Suppressor macrophage treated with lipopolysaccharide for 4 hours (primary cell): Measurements from ENCODE around the gene UBE2I.
A peak's percentile ranks its signal among the peaks of the same experiment; 100 is the strongest.
"Not testable (repeated sequence)": the region's sequence is repeated elsewhere in the genome, so short reads cannot be mapped to it uniquely, and the experiment has no call there.

Experiments used
- DNase-seq: peaks from one replicate; pipeline ENCODE4 v3.0.0-alpha.2; 2020

UBE2I gene

GRCh38 chr16:1293921-1294656 is 15.3 kb upstream of the UBE2I start:
- DNase-seq: no peak

DNA sequence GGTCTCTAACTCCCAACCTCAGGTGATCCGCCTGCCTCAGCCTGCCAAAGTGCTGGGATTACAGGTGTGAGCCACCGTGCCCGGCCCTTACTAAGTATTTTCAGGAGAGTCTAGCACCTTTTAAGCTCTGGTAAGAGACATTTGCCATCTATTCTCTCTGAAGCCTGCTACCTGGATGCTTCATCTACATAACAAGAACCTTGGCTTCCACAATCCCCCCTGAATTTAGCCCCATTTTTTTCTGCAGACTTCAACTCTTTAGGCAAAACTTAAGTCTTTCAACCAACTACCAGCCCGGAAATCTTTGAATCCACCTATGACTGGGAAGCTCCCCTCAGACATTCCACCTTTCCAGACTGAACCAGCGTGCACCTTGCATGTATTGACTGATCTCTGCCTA is 14.0 kb upstream of the UBE2I start:
- DNase-seq: no peak

DNA sequence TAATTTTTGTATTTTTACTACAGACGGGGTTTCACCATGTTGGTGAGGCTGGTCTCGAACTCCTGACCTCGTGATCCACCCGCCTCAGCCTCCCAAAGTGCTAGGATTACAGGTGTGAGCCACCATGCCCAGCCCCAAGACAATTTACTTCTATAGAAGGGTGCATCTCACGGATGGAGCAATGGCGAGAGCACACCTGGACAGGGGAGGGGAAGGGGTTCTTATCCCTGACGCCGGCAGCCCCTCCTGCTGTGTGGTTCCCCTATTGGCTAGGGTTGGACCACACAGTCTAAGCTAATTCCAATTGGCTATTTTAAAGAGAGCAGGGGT is 12.8 kb upstream of the UBE2I start:
- not testable (repeated sequence) for DNase-seq

DNA sequence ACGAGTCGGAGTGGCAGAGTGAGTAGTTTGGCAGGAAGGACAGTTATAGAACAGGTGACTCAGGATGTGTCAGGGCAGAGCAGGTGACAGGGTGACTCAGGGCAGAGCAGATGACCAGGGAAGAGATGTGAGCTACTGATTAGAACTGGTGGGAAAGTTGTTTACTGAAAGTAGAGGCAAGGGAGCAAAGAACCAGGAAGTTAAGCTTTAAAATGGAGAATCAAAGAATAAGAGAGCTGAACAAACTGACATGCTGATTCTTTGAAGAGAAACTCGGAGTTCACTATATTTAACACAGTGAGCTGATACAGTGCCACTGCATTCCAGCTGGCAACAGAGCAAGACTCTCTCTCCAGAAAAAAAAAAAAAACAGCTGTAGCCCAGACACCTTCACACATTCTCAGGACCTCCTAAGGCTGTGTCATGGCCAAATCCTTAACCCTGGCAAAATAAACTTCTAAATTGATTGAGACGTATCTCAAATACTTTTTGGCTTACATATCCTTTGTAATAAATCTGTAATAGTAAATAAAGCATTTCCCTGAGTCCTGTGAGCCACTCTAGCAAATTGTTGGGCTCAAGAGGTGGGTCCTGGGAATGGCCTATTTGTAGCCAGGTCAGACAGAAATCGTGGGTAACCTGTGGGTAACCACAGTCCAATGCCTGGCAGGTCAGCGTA is 12.3 kb upstream of the UBE2I start:
- DNase-seq: peak; percentile 41

GRCh38 chr16:1298406-1298805 is 11.0 kb upstream of the UBE2I start:
- DNase-seq: no peak

- no peak for DNase-seq
Measured at GRCh38 chr16:1299012-1299867, 10.2 kb upstream of the UBE2I start.

DNA sequence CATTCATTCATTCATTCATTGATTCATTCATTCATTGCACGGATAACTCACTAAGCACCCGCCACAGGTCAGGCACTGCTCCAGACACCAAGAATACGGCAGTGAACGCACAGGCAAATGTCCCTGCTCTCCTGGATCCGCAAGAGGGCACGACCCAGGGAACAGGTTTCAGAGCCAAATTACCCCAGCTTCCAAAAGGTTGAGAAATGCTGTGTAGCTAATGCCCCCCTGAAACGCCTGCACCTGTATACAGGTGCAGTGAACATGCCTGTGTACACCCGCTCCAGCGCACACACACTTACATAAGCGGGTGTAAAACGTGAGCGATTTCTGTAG is 9.6 kb upstream of the UBE2I start:
- DNase-seq: no peak

DNA sequence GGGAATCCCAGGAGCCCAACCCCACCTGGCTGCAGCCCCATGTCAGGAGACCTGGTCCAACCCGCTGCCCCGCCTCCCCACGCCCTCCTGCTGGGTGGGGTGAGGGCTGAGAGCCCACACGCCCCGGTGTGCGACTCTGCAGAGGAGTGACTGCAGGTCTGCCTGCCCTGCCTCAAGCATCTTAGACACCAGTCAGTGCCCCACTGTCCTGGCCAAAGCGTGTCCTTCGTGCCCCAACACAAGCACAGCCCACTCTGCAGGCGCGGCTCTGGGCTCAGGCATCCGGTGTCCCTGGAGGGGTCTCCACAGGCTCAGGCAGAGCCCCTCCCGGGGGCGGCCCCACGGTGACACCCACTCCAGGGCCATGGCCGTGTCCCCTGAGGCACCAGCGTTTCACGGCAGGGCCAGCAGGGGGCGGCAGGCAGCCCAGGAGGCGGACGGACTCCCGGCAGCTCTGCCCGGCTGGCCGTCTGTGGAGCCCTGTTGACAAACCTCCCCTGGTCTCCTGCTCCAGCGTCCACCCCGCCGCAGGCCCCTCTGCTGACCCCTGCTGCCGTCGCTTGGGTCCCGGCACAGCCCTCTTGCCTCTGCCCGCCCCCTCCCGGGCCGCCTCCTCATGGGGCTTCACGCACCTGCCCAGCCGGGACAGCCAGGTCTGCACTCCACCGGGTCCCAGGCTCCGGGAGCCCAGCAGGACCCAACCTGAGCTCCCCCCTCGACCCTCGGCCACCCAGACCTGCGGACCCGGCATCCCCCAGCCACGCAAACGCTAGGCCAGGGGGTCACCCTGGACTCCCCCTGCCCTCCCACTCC is 8.6 kb upstream of the UBE2I start:
- DNase-seq: peak; percentile 77

- no peak for DNase-seq
Measured at GRCh38 chr16:1301562-1301961, 7.9 kb upstream of the UBE2I start.

- DNase-seq: no peak
Measured at GRCh38 chr16:1305823-1306222, 3.6 kb upstream of the UBE2I start.

DNA sequence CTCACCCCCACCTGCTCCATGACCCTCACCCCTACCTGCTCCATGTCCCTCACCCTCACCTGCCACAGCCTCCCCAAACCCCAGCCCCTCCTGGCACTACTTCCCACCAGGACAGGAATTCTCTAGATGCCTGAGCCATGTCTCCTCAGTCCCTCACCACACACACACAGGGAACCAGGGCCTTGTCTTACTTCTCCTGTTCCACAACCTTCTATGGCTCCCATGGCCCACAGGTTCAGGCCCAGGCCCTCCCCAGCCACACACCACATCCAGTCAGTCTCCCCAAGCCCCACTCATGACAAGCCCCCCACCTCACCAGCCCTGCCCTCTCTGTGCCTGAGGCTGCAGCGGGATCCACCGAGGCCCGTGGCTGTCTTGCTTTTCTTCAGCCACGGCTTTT is 3.1 kb upstream of the UBE2I start:
- no peak for DNase-seq

DNA sequence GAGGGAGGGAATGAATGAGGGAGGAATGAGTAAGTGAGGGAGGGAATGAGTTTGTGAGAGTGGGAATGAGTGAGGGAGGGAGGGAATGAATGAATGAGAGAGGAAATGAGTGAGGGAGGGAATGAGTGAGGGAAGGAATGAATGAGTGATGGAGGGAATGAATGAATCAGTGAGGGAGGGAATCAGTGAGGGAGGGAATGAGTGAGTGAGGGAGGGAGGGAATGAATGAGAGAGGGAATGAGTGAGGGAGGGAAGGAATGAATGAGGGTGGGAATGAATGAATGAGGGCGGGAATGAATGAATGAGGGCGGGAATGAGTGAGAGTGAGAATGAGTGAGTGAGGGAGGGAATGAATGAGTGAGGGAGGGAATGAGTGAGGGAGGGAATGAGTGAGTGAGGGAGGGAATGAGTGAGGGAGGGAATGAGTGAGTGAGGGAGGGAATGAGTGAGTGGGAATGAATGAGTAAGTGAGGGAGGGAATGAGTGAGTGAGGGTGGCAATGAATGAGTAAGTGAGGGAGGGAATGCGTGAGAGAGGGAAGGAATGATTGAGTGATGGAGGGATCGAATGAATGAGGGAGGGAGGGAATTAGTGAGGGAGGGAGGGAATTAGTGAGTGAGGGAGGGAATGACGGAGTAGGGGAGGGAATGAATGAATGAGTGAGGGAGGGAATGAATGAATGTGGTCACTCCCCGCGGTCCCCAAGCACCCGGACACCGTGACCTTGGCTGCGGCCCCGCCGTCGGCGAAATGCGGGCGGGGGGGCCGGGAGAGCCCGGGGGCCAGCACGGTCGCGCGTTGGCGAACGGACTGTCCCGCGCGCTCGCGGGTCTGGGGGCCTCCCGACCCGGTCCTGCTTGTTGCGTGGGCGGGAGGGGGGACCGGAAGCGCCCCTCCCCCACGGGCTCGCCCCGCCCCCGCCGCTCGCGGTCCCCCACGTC is 1.1 kb upstream of the UBE2I start:
- DNase-seq: no peak

- peak; percentile 78 for DNase-seq
Measured at GRCh38 chr16:1309888-1310831, 724 bp downstream of the UBE2I start.

DNA sequence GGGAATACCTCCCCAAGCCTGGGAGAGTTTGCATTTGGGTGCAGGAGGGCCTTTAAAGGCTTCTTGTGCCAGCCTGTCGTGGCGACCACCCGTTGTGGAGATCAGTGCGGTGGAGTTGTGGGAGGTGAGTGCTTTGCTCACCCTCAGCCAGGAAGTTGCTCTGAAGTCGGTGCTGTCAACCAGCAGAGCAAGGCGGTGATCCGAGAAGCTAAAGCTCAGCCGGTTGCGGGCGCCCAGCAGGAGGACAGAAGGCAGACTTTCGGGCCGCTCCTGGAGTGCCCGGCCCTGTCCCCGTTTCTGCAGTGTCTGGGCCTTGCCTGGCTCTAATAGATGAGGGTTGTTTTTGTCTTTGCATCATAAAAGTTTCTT is 1.4 kb downstream of the UBE2I start:
- peak; percentile 24 for DNase-seq

- no peak for DNase-seq
Measured at GRCh38 chr16:1311212-1311737, 1.8 kb downstream of the UBE2I start.

DNA sequence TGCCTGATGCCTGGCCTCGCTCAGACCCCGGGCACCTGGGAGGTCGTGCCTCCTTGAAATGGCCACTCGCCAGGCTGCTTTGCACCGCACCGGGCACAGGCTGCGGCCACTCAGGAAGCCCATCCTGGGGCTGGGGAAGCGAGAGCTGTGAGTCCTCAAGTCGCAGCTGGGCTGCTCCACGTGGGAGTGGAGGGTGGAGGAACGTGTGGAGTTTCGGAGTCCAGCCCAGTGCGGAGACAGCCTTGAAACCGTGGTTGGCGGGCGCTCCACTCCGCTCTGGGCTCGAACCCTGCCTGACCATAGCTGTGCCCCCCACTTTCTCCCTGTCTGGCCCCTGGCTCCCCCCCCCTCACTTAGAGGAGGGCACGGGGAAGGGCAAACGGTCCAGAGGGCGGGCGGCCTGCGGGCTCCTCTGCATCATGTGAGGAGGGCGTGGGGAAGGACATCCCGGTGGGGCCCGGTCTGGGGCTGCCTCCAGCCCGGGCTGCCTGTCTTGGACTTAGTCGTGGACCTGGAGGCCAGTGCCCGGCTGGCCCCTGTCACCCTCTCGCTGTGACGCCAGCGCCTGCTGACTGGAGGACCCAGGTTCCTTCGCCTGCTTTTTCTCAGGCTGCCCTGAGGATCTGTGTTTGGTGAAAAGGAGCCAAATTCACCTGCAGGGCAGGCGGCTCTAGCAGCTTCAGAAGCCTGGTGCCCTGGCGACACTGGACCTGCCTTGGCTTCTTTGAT is 2.5 kb downstream of the UBE2I start:
- DNase-seq: peak; percentile 49

- DNase-seq: no peak
Measured at GRCh38 chr16:1312467-1312816, 3.0 kb downstream of the UBE2I start.

GRCh38 chr16:1312903-1313302 is 3.5 kb downstream of the UBE2I start:
- no peak for DNase-seq

GRCh38 chr16:1313721-1314369 is 4.4 kb downstream of the UBE2I start:
- no peak for DNase-seq
